Natural killer cell treated with Interleukin-12 subunit alpha and Interleukin-12 subunit beta and Interleukin-15 and Interleukin-18, amount 100 ng/mL, for 72 hours (primary cell): ENCODE measurements around the gene HOXD1. TPM values are rescaled to one million over a fixed set of nuclear protein-coding genes. Genes with fewer than 3 reads are reported as not detected.
A peak's percentile ranks its signal among the peaks of the same experiment; 100 is the strongest.

ENCODE experiments used
- ATAC-seq, 2 donors: fragments of 150-1000 bp; cut with Tn5 transposase in 1 of 2; sonication (Bioruptor Pico), chemical (Tn5 transposase) in 1 of 2; 2 replicates each; pipeline ENCODE4 v1.10.0; 2021
- DNase-seq: peaks from one replicate; pipeline ENCODE4 v3.0.0; 2022; ENCODE audit warnings: low spot score
- H3K27ac Mint-ChIP-seq, 2 donors: 1 replicate in 1 of 2; 2 replicates in 1 of 2; pipeline ENCODE4 v1.8.0; 2022; ENCODE audit warnings: mixed read lengths in 2 of 2, mild to moderate bottlenecking in 1 of 2, moderate library complexity in 1 of 2
- H3K27me3 Mint-ChIP-seq, 2 donors: 1 replicate in 1 of 2; 2 replicates in 1 of 2; pipeline ENCODE4 v1.8.0; 2022; ENCODE audit warnings: mixed read lengths in 2 of 2
- H3K36me3 Mint-ChIP-seq: one replicate; pipeline ENCODE4 v1.8.0; 2022; ENCODE audit warnings: mixed read lengths
- H3K4me1 Mint-ChIP-seq, 2 donors: 1 replicate in 1 of 2; 2 replicates in 1 of 2; pipeline ENCODE4 v1.8.0; 2022; ENCODE audit warnings: low read depth in 2 of 2, mixed read lengths in 2 of 2, mild to moderate bottlenecking in 1 of 2
- H3K4me3 Mint-ChIP-seq: one replicate; pipeline ENCODE4 v1.8.0; 2022; ENCODE audit warnings: mixed read lengths
- H3K9me3 Mint-ChIP-seq: 2 replicates; pipeline ENCODE4 v1.8.0; 2022; ENCODE audit warnings: mixed read lengths
- total RNA-seq, 2 donors: library from RNA; stranded (reverse); gene quantifications; one replicate each; pipeline ENCODE4 v1.2.3, GENCODE V29; 2022

Gene HOXD1
- total RNA-seq, 2 donors from 2014 or later = not detected

DNA sequence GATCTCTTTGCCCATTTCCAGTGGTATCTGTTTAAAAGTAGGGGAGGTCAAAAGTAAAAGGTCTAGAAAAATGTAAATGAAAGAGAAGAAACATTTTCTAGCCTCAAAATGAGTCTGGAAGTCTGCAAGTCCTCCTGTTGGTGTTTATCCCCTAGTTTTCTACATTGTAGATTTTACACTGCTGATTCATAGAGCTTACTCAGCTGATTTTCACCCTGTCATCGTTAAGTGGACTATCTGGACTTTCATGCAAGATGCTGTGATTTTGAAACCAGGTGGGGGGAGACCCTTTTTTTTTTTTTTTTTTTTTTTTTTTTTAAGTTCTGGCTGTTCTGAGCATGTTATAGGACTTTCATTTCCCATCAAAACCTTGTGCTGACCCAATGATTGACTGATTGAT lies 21.1 kb upstream of the HOXD1 start:
- DNase-seq (no peak), ATAC-seq (no peak)
- H3K4me1 Mint-ChIP-seq = peaks cover 6% of the 10 kb centered on the region in 2 donors
- H3K36me3 Mint-ChIP-seq = peaks cover 8% of the 10 kb centered on the region
- peaks cover 3% of the 10 kb centered on the region for H3K9me3 Mint-ChIP-seq
- no peak overlapping the region for H3K4me3 Mint-ChIP-seq
- H3K27ac Mint-ChIP-seq = no peak overlapping the region
- H3K27me3 Mint-ChIP-seq = peaks cover 45 to 58% of the 10 kb centered on the region in 2 donors

DNA sequence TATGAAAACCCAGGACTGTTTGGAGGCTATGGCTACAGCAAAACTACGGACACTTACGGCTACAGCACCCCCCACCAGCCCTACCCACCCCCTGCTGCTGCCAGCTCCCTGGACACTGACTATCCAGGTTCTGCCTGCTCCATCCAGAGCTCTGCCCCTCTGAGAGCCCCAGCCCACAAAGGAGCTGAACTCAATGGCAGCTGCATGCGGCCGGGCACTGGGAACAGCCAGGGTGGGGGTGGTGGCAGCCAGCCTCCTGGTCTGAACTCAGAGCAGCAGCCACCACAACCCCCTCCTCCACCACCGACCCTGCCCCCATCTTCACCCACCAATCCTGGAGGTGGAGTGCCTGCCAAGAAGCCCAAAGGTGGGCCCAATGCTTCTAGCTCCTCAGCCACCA lies 19.3 kb upstream of the HOXD1 start:
- H3K27ac Mint-ChIP-seq = no peak overlapping the region
- peaks cover 43 to 63% of the 10 kb centered on the region in 2 donors for H3K27me3 Mint-ChIP-seq
- H3K36me3 Mint-ChIP-seq = peaks cover 3% of the 10 kb centered on the region
- H3K9me3 Mint-ChIP-seq = peaks cover 1% of the 10 kb centered on the region
- ATAC-seq (peak; percentile 46 to 59), DNase-seq (no peak)
- H3K4me1 Mint-ChIP-seq = peaks cover under 1 to 6% of the 10 kb centered on the region in 2 donors
- H3K4me3 Mint-ChIP-seq = no peak overlapping the region

DNA sequence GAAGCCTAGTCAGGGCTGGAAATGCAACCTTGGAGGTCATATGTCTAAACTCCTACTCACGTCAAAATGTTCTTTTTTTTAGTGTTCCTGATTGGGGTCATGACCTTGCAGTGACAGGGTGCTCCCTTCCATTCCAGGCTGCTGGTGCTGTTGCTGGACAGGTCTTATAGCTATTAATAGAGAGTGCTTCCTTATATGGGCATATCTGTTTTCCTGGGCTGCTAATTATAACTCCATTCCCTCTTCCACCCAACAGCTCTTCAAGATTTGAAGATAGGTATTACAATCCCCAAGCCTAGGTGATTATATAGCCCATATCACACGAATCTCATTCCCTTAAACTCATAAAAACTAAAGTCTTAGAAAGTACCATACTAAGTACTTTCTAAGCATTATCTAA lies 18.8 kb upstream of the HOXD1 start:
- Mint-ChIP-seq H3K36me3 (no peaks in the 10 kb centered on the region), H3K4me3 (no peak overlapping the region), H3K27me3 (peaks cover 41 to 60% of the 10 kb centered on the region in 2 donors), H3K4me1 (peaks cover 0 to 4% of the 10 kb centered on the region in 2 donors), H3K27ac (no peak overlapping the region), H3K9me3 (no peaks in the 10 kb centered on the region)
- no peak for DNase-seq
- ATAC-seq = no peak

DNA sequence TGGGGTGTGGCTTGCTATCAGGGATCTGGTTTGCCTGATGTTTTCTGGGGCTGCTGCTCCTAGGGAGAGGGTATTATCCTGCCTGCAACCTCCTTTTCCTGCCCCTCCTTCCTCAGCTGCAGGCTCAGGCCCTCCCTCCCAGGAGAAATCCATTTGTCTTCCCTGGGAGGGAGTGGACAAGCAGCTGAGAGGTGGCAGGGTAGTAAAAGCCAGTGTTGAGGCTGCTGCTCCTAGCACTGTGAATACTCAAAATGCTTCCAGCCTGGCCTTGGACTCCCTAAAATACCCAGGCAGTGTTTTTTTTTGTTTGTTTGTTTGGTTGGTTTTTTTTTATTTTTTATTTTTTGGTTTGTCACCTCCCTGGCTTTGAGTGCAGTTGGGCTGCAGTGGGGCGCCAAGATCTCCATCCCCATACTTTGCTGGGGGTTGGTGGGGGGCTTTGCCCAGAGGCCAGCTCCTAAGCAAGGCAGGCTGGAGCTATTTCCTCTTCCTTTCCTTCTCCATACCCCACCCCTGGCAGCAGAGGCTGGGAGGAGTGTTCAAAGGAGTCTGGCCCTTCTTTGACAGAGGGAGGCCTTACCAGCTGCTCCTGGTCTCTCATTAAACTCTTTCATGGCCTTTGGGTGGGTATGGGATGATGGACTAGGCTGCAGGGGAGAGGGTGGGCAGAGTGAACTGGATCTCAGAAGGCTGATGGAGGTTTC lies 17.7 kb upstream of the HOXD1 start:
- no peak overlapping the region for H3K27ac Mint-ChIP-seq
- H3K36me3 Mint-ChIP-seq = no peaks in the 10 kb centered on the region
- H3K27me3 Mint-ChIP-seq = peaks cover 47 to 64% of the 10 kb centered on the region in 2 donors
- no peaks in the 10 kb centered on the region for H3K9me3 Mint-ChIP-seq
- no peak overlapping the region for H3K4me3 Mint-ChIP-seq
- DNase-seq = no peak
- peaks cover 0 to 4% of the 10 kb centered on the region in 2 donors for H3K4me1 Mint-ChIP-seq
- ATAC-seq = no peak

DNA sequence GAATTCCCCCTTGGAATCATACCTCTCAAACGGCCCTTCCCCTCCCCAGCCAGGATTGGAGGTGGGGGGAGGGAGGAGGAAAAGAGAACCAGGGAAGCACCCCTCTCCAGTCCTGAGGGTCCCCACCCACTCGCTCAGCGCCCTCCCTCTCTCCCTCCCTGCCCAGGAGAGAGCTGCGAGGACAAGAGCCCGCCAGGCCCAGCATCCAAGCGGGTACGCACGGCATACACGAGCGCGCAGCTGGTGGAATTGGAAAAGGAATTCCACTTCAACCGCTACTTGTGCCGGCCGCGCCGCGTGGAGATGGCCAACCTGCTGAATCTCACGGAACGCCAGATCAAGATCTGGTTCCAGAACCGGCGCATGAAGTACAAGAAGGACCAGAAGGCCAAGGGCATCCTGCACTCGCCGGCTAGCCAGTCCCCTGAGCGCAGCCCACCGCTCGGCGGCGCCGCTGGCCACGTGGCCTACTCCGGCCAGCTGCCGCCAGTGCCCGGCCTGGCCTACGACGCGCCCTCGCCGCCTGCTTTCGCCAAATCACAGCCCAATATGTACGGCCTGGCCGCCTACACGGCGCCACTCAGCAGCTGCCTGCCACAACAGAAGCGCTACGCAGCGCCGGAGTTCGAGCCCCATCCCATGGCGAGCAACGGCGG lies 17.0 kb upstream of the HOXD1 start:
- Mint-ChIP-seq H3K9me3 (no peaks in the 10 kb centered on the region), H3K36me3 (no peaks in the 10 kb centered on the region), H3K4me3 (no peak overlapping the region), H3K4me1 (peaks cover 0 to 4% of the 10 kb centered on the region in 2 donors), H3K27me3 (peaks cover 47 to 64% of the 10 kb centered on the region in 2 donors), H3K27ac (no peak overlapping the region)
- no peak for ATAC-seq
- DNase-seq = no peak

DNA sequence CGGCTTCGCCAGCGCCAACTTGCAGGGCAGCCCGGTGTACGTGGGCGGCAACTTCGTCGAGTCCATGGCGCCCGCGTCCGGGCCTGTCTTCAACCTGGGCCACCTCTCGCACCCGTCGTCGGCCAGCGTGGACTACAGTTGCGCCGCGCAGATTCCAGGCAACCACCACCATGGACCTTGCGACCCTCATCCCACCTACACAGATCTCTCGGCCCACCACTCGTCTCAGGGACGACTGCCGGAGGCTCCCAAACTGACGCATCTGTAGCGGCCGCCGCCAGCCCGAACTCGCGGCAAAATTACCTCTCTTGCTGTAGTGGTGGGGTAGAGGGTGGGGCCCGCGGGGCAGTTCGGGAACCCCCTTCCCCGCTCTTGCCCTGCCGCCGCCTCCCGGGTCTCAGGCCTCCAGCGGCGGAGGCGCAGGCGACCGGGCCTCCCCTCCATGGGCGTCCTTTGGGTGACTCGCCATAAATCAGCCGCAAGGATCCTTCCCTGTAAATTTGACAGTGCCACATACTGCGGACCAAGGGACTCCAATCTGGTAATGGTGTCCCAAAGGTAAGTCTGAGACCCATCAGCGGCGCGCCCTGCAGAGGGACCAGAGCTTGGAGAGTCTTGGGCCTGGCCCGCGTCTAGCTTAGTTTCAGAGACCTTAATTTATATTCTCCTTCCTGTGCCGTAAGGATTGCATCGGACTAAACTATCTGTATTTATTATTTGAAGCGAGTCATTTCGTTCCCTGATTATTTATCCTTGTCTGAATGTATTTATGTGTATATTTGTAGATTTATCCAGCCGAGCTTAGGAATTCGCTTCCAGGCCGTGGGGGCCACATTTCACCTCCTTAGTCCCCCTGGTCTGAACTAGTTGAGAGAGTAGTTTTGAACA lies 16.2 kb upstream of the HOXD1 start:
- DNase-seq (no peak), ATAC-seq (peak in 1 of 2 donors; percentile 30)
- peaks cover 46 to 64% of the 10 kb centered on the region in 2 donors for H3K27me3 Mint-ChIP-seq

DNA sequence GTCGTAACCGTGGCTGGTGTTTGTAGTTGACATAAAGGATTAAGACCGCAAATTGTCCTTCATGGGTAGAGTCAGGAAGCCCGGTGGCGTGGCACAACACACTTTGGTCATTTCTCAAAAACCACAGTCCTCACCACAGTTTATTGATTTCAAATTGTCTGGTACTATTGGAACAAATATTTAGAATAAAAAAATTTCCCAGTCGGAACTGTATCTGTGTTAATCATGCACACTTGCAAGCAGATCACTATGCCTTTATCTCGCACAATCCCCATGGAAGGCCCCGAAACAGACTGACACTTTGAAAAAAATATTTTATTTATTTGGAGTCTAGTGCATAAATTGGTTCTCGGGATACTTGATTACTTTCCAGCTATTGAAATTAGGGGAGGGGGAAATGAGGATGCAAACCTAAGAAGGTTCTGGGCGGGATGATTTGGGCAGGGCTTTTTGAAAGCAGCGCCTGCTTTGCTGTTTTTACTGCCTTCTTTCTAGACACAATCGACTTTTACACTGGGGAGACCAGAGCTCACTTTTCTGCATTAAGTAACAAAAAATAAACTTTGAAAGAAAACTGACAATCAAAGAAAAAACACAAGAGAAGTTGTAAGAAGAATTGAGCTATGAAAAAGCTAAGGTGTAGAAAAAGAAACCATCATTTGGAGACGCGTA lies 15.4 kb upstream of the HOXD1 start:
- DNase-seq (no peak), ATAC-seq (no peak)
- no peaks in the 10 kb centered on the region for H3K36me3 Mint-ChIP-seq
- no peak overlapping the region for H3K4me3 Mint-ChIP-seq
- peaks cover 0 to 4% of the 10 kb centered on the region in 2 donors for H3K4me1 Mint-ChIP-seq
- H3K27me3 Mint-ChIP-seq = peaks cover 46 to 60% of the 10 kb centered on the region in 2 donors
- H3K27ac Mint-ChIP-seq = no peak overlapping the region
- H3K9me3 Mint-ChIP-seq = no peaks in the 10 kb centered on the region

More for the DNA sequence above, 16.2 kb upstream of the HOXD1 start:
- Mint-ChIP-seq H3K4me3 (no peak overlapping the region), H3K36me3 (no peaks in the 10 kb centered on the region), H3K27ac (no peak overlapping the region), H3K9me3 (no peaks in the 10 kb centered on the region), H3K4me1 (peaks cover 0 to 4% of the 10 kb centered on the region in 2 donors)

DNA sequence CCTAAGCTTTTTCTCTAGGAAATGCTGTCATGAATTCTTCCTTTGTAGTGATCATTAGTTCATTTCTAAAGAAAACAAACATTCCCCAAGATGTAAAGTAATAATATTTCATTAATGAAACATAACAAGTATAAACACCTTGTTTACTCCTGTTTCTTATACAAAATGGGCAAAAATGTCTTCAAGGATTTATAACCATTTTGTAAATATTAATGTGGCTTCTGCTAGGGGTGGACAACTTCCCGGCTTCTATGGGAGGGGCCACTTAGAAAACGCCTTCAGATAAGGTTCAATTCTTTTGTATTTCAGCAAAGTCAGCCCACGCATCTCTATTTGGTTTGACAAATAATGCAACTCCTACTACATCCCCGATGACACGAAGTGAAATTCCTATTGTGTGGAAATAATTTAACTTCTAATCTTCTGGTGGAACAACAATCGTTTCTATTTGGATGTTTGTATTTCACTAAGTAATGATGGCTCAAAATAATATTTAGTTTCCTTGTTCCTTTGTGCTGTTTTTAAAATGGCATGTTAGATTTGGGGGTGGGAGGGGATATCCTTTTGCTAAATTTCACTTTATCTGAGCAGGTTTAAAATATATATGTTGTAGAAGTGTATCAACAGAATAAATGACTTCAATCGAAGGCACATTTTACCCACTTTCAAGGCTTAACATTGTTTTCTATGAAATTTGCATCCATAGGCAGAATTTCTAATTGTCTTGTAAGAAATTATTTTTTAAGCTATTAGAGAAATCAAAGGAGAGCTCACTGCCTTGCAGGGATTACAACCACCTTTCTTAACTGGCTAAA lies 14.7 kb upstream of the HOXD1 start:
- DNase-seq (no peak), ATAC-seq (no peak)
- Mint-ChIP-seq H3K27ac (no peak overlapping the region), H3K27me3 (peaks cover 46 to 63% of the 10 kb centered on the region in 2 donors), H3K36me3 (no peaks in the 10 kb centered on the region), H3K4me1 (peaks cover 0 to 4% of the 10 kb centered on the region in 2 donors), H3K9me3 (no peaks in the 10 kb centered on the region), H3K4me3 (no peak overlapping the region)

DNA sequence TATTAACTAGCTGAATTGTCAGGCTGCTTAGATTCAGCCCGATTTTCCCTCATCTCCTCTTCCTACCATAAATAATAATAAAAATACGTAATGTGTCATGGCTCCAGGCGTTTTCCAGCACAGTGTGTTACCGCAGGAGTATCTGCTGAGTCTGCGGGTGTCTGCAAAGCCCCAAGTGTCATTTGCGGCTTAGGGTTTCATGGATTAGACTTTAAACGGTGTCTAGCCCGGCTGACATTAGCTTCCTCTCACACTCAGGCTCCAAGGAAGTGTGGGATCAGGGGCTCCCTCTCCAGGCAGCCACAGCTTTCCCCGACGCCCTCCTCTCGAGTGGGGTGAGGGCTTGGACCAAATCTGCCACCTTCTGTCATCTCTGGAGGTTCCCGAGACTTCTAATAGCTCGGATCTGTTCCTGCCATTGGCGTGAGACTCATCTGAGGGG lies 14.1 kb upstream of the HOXD1 start:
- Mint-ChIP-seq H3K9me3 (no peaks in the 10 kb centered on the region), H3K27ac (no peak overlapping the region), H3K27me3 (peaks cover 49 to 69% of the 10 kb centered on the region in 2 donors), H3K4me3 (no peak overlapping the region), H3K36me3 (peaks cover 3% of the 10 kb centered on the region), H3K4me1 (peaks cover 0 to 4% of the 10 kb centered on the region in 2 donors)
- no peak for DNase-seq
- ATAC-seq = no peak

DNA sequence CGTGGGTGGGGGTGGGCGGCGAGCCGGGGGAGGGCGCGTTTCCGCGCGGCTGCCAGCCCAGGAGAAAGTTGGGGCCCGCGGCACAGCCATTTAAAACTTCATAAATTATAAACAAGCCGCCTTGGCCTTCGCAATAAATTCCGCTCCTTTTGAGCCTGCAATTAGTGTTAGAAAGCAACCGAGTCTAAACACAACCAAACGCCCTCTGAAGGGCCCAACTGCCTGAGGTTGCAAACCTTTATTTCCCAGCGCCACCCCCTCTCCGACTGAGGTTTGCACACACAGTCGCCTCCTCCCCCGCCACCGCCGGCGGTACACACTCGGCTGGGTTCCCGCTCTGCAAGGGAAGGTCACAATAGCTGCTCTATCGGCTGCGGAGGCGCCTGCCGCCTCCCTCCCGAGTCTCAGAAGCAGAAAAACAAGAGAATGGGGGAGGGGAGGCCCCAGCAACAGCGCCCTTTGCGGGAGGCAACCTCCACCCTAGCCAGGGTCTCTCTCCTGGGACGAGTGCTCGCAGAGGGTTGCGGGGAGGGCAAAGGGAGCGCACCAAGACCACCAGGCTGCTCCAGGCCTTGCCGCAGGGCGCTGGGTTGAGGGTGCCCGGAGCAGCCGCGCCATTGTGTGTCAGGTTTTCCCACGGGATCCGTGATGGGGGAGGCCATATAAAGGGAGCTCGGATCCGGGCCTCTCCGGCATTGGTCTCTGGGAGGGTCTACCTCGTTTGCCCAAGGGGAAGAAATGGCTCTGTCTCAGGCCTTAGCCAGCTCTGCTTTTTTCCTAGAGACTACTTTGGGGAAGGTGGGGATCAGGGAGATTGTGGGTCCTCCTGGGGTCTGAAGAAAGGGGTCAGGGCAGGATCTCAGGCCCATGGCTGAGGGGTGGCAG lies 13.4 kb upstream of the HOXD1 start:
- Mint-ChIP-seq H3K9me3 (no peaks in the 10 kb centered on the region), H3K4me1 (peaks cover 0 to 4% of the 10 kb centered on the region in 2 donors), H3K4me3 (no peak overlapping the region), H3K36me3 (peaks cover 6% of the 10 kb centered on the region), H3K27ac (no peak overlapping the region), H3K27me3 (peaks cover 51 to 69% of the 10 kb centered on the region in 2 donors)
- DNase-seq (no peak), ATAC-seq (no peak)

DNA sequence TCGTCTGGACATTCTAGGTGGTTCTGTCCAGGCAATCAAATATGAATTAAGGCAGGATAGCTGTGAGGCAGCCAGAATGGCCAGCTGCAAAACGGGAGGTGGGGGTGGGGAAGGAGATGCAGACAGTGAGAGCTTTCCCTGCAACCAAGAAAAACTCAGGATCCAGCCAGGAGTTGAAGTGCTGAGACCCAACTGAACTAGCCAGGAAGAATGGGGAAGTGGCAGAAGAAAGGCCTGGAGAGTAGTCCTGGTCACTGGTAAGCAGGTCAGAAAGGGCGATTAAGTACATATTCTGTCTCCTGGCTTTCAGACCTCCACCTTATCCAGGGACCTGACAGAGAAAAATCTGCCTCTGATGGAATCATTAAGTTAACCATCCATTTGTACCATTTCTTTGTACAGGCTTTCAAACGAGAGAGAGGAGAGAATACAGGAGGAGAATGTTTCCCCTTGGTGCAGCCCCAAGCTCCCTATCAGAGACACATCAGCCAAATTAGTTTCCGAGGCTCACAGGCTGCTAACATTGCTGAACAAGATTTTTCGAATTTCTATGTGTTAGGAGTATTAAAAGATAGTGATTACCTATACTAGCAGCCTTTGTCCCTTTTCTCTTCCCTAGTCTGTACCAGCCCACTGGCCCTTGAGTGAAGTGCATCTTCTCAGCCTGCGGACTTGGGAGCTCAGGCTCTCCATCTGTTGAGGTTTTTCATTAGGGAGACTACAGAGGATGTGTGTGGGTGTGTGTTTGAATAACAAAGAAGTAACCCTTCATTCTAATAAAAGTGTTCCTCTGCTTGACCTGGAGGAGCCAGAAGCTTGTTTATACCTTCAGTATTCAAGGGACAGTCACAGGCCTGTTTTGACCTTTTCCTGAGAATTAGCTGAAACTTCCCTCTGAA lies 12.5 kb upstream of the HOXD1 start:
- no peak overlapping the region for H3K4me3 Mint-ChIP-seq
- DNase-seq (no peak), ATAC-seq (no peak)
- H3K4me1 Mint-ChIP-seq = peaks cover 0 to 4% of the 10 kb centered on the region in 2 donors
- peaks cover 6% of the 10 kb centered on the region for H3K36me3 Mint-ChIP-seq
- no peaks in the 10 kb centered on the region for H3K9me3 Mint-ChIP-seq
- no peak overlapping the region for H3K27ac Mint-ChIP-seq
- H3K27me3 Mint-ChIP-seq = peaks cover 53 to 73% of the 10 kb centered on the region in 2 donors
